Mammary epithelial cell (primary cell): Measurements from ENCODE around the gene SCNN1A.

ENCODE experiments used
- EZH2 ChIP-seq: IDR thresholded peaks from 2 replicates; pipeline ENCODE4 v1.6.1; 2012; ENCODE audit warnings: low read length, inconsistent platforms, borderline replicate concordance
- TF ChIP-seq, protein P1 (sequence below), 2 donors: IDR thresholded peaks in 1 of 2; conservative IDR thresholded peaks in 1 of 2; 2 replicates each; pipeline ENCODE4 v1.5.1; 2011 to 2012; ENCODE audit warnings: inconsistent platforms in 2 of 2, low read length in 2 of 2, mild to moderate bottlenecking in 2 of 2, control low read depth in 1 of 2, low read depth in 1 of 2; ENCODE audit not compliant: insufficient read depth in 1 of 2; ENCODE audit errors: extremely low read depth in 1 of 2

DNA sequence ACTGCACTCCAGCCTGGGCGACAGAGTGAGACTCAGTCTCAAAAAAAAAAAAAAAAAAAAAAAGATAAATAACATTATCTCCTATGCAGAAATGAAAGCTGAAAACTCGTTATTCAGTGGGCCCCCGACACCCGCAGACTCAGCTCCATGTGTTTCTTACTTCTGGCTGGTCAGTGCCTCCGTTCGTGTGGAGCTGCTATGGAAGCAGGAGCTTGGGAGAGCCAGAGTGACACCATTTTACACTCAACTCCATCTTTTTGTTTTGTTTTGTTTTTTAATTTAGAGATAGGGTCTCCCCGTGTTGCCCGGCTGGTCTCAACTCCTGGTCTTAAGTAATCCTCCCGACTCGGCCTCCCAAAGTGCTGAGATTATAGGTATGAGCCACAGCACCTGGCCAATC, 78.2 kb downstream of the SCNN1A start:
- TF ChIP-seq, protein P1, sequence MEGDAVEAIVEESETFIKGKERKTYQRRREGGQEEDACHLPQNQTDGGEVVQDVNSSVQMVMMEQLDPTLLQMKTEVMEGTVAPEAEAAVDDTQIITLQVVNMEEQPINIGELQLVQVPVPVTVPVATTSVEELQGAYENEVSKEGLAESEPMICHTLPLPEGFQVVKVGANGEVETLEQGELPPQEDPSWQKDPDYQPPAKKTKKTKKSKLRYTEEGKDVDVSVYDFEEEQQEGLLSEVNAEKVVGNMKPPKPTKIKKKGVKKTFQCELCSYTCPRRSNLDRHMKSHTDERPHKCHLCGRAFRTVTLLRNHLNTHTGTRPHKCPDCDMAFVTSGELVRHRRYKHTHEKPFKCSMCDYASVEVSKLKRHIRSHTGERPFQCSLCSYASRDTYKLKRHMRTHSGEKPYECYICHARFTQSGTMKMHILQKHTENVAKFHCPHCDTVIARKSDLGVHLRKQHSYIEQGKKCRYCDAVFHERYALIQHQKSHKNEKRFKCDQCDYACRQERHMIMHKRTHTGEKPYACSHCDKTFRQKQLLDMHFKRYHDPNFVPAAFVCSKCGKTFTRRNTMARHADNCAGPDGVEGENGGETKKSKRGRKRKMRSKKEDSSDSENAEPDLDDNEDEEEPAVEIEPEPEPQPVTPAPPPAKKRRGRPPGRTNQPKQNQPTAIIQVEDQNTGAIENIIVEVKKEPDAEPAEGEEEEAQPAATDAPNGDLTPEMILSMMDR (conservative IDR thresholded peaks at IDR 0.05 in 1 of 2, IDR thresholded peaks at IDR 0.05 in 1 of 2; ENCODE audit: extremely low read depth in 1 of 2, insufficient read depth in 1 of 2, low read depth in 1 of 2, low read length in 2 of 2), result no peak
- TF ChIP-seq EZH2, result no peak
